Neural crest cell (in vitro differentiated cells): ENCODE data around the gene EEF1A2. TPM values are rescaled to one million over a fixed set of nuclear protein-coding genes. Genes with fewer than 3 reads are reported as not detected.
A peak's percentile ranks its signal among the peaks of the same experiment; 100 is the strongest.

ENCODE experiments used
- DNase-seq: peaks from one replicate; pipeline ENCODE4 v3.0.0; 2021; ENCODE audit warnings: low read depth, mixed read lengths, low spot score
- H3K27ac Mint-ChIP-seq: one replicate; pipeline ENCODE4 v1.8.0; 2021; ENCODE audit warnings: mild to moderate bottlenecking, mixed read lengths; ENCODE audit not compliant: unreplicated experiment
- H3K27me3 Mint-ChIP-seq: 2 replicates; pipeline ENCODE4 v1.8.0; 2021; ENCODE audit warnings: low read depth, mild to moderate bottlenecking, mixed read lengths
- H3K36me3 Mint-ChIP-seq: 2 replicates; pipeline ENCODE4 v1.8.0; 2021; ENCODE audit warnings: low read depth, mild to moderate bottlenecking, mixed read lengths
- H3K4me1 Mint-ChIP-seq: 2 replicates; pipeline ENCODE4 v1.8.0; 2021; ENCODE audit warnings: mixed read lengths
- H3K4me3 Mint-ChIP-seq: one replicate; pipeline ENCODE4 v1.8.0; 2021; ENCODE audit warnings: mild to moderate bottlenecking, mixed read lengths
- H3K9me3 Mint-ChIP-seq: 2 replicates; pipeline ENCODE4 v1.8.0; 2021; ENCODE audit warnings: mixed read lengths
- total RNA-seq: library from RNA; stranded (reverse); gene quantifications from 2 replicates; pipeline ENCODE4 v1.2.1, GENCODE V29; 2021
- TF ChIP-seq, protein P1 (sequence below): fragments of 200-600 bp; sonication (generic); conservative IDR thresholded peaks from 2 replicates; pipeline ENCODE4 v1.5.0; 2021; ENCODE audit warnings: antibody characterized with exemption, mild to moderate bottlenecking

EEF1A2 gene
- total RNA-seq, 1 donor from 2014 or later, result 4.6 TPM

- Mint-ChIP-seq H3K27me3 (no peaks in the 10 kb centered on the region), H3K9me3 (no peaks in the 10 kb centered on the region), H3K4me1 (peaks cover 3% of the 10 kb centered on the region), H3K27ac (no peak overlapping the region), H3K36me3 (no peaks in the 10 kb centered on the region), H3K4me3 (no peak overlapping the region)
- no peak for DNase-seq
- TF ChIP-seq, protein P1, sequence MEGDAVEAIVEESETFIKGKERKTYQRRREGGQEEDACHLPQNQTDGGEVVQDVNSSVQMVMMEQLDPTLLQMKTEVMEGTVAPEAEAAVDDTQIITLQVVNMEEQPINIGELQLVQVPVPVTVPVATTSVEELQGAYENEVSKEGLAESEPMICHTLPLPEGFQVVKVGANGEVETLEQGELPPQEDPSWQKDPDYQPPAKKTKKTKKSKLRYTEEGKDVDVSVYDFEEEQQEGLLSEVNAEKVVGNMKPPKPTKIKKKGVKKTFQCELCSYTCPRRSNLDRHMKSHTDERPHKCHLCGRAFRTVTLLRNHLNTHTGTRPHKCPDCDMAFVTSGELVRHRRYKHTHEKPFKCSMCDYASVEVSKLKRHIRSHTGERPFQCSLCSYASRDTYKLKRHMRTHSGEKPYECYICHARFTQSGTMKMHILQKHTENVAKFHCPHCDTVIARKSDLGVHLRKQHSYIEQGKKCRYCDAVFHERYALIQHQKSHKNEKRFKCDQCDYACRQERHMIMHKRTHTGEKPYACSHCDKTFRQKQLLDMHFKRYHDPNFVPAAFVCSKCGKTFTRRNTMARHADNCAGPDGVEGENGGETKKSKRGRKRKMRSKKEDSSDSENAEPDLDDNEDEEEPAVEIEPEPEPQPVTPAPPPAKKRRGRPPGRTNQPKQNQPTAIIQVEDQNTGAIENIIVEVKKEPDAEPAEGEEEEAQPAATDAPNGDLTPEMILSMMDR, result no peak
These were observed 40.8 kb upstream of the EEF1A2 start for GRCh38 chr20:63539441-63540370.

DNA sequence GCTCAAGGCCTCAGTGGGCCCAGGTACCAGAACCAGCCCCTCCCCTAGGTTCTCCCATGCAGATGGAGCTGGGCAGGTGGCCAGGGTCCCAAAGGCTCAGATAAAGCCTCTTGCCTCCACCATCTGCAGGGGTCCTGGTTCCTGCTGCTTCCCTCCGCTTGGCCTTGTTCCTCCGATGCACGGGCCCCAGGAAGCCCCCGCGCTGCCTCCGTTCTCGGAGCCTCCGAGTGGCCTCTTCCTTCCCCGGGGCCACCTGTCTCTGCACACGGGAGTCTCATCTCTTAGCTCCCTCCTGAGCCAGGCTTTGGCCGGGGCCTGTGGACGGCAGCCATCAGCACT, 40.2 kb upstream of the EEF1A2 start:
- no peak for DNase-seq
- TF ChIP-seq, protein P1, result no peak
- Mint-ChIP-seq H3K27me3 (no peaks in the 10 kb centered on the region), H3K9me3 (no peaks in the 10 kb centered on the region), H3K4me1 (peaks cover 3% of the 10 kb centered on the region), H3K27ac (no peak overlapping the region), H3K4me3 (no peak overlapping the region), H3K36me3 (no peaks in the 10 kb centered on the region)

- no peak overlapping the region for H3K4me3 Mint-ChIP-seq
- TF ChIP-seq, protein P1, result peak; percentile 9
These were observed 39.6 kb upstream of the EEF1A2 start for GRCh38 chr20:63538204-63539091.

GRCh38 chr20:63537525-63538203, 38.8 kb upstream of the EEF1A2 start:
- Mint-ChIP-seq H3K27me3 (no peaks in the 10 kb centered on the region), H3K9me3 (no peaks in the 10 kb centered on the region), H3K4me1 (peaks cover 3% of the 10 kb centered on the region), H3K36me3 (no peaks in the 10 kb centered on the region), H3K4me3 (no peak overlapping the region), H3K27ac (no peak overlapping the region)
- peak; percentile 89 for DNase-seq
- TF ChIP-seq, protein P1, result peak; percentile 99

More at GRCh38 chr20:63538204-63539091, 39.6 kb upstream of the EEF1A2 start:
- DNase-seq, result no peak
- Mint-ChIP-seq H3K27ac (no peak overlapping the region), H3K9me3 (no peaks in the 10 kb centered on the region), H3K27me3 (no peaks in the 10 kb centered on the region), H3K36me3 (no peaks in the 10 kb centered on the region), H3K4me1 (peaks cover 3% of the 10 kb centered on the region)

DNA sequence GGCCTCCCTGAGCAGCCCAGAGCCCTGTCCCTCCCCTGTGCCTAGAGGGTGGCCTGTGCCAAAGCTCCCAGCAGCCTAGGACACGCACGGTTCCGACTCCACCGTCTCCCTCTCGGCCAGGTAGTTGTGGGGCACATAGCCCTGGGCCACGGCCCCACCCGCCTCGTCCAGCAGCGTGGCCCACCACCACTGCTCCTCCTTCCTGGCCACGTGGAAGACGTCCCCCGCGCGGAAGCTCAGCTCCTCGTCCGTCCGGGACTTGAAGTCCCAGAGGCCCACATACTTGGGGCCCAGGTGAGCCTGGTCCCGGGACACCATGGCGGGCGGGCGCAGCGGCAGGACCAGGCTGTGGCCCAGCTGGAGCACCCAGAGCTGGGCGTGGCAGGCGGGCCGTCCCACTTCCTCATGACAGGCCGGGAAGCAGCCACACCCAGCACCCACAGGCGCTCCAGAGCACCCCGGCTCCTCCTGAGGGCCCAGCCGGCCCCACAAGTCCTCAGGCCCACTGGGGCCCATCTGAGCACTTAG, 38.2 kb upstream of the EEF1A2 start, which contains the start of gene PTK6:
PTK6 (minus strand) TSS at position 380 of the 528 bp plus-strand sequence; CDS start at position 318, 62 bp downstream.
- no peaks in the 10 kb centered on the region for H3K36me3 Mint-ChIP-seq
- H3K27ac Mint-ChIP-seq, result no peak within 1 kb of the TSS
- no peaks in the 10 kb centered on the region for H3K9me3 Mint-ChIP-seq
- peaks cover 6% of the 10 kb centered on the region for H3K4me1 Mint-ChIP-seq
- H3K4me3 Mint-ChIP-seq, result no peak within 1 kb of the TSS
- TF ChIP-seq, protein P1, result no peak
- no peak for DNase-seq
- H3K27me3 Mint-ChIP-seq, result peaks cover 1% of the 10 kb centered on the region
